GM10266 (cell line): ENCODE results near the gene PFKFB2.
"Not testable (repeated sequence)": the region's sequence is repeated elsewhere in the genome, so short reads cannot be mapped to it uniquely, and the experiment has no call there.

ENCODE experiments used
- DNase-seq: peaks from one replicate; pipeline ENCODE4 v3.0.0; 2012; ENCODE audit errors: extremely low spot score
- CTCF ChIP-seq: IDR thresholded peaks from 2 replicates; pipeline ENCODE4 v1.5.1; 2012; ENCODE audit warnings: mild to moderate bottlenecking, low read depth; ENCODE audit not compliant: control insufficient read depth, insufficient read depth; ENCODE audit errors: missing control alignments

Gene PFKFB2

GRCh38 chr1:207033302-207033701, 19.8 kb upstream of the PFKFB2 start:
- no peak for TF ChIP-seq CTCF
- DNase-seq = no peak

- no peak for DNase-seq
- no peak for TF ChIP-seq CTCF
Observed at GRCh38 chr1:207034208-207034607, 18.9 kb upstream of the PFKFB2 start.

DNA sequence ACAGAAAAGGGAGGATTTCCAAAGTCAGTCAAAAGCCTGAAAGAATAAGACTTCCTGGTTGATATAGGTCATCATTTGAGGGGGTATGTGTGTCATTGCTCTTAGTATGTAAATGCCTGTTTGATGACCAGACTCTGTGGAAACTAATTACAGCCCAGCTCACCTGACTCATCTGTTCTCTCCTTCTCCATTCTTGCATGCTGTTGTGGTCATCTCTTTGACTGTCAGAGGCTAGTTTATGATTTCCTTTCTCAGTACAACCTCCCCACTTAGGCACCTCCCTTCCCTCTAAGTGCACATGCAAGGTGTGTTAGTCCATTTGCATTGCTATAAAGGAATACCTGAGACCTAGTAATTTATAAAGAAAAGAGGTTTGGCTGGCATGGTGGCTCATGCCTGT, 18.1 kb upstream of the PFKFB2 start:
- TF ChIP-seq CTCF = no peak
- DNase-seq = no peak

DNA sequence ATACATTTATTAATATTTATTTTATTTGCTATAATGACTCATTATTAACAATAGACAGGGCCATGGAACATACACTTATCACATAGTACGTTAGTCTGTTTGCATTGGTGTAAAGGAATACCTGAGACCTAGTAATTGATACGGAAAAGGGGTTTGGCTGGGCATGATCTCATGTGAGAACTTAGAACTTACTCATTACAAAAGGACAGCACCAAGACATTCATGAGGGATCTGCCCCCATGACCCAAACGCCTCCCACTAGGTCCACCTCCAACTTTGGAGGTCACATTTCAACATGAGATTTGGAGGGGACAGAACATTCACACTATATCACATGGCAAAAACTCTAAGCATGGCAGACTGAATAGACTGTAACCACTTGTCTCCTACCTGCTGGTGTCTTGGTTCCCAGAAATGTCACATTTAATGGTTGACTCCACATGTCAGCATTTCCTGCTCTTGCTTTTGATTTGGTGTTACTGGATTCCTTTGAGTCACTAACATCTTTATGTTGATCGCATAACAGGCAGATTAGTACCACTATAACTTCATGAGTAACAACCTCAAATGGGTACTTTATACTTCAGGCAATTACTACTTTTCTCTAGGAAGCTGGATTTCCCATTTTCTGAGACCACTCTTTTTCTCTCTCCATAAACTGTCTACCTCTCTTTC, 17.1 kb upstream of the PFKFB2 start:
- DNase-seq = no peak
- no peak for TF ChIP-seq CTCF

DNA sequence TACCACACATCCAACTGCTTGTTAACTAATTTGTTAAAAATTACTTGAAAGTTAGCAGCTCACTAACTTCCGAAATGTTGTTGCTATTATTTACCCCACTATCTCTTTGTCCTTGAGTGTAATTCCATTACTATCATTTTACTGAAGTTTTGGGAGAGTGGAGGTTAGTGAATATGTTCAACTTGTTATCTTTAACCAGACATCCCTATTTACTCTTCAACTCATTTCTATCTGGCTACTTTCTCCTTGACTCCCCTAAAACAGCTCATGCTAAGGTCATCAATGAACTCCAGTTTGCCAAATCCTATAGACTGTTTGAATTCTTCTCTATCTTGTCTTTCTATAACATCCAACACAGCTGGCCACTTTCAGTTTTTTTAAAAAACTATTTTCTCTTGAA, 16.2 kb upstream of the PFKFB2 start:
- DNase-seq = no peak
- no peak for TF ChIP-seq CTCF

- DNase-seq = no peak
- no peak for TF ChIP-seq CTCF
Observed at GRCh38 chr1:207039380-207040180, 13.5 kb upstream of the PFKFB2 start.

GRCh38 chr1:207040181-207040533, 12.9 kb upstream of the PFKFB2 start:
- TF ChIP-seq CTCF = no peak
- DNase-seq = no peak

DNA sequence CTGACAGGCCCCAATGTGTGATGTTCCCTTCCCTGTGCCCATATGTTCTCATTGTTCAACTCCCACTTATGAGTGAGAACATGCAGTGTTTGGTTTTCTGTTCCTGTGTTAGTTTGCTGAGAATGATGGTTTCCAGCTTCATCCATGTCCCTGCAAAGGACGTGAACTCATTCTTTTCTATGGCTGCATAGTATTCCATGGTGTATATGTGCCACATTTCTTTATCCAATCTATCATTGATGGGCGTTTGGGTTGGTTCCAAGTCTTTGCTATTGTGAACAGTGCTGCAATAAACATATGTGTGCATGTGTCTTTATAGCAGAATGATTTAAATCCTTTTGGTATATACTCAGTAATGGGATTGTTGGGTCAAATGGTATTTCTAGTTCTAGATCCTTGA, 11.7 kb upstream of the PFKFB2 start:
- DNase-seq = not testable (repeated sequence)
